Tibial nerve (tissue), 4 donors: ENCODE results near the gene TCF25. TPM values are rescaled to one million over a fixed set of nuclear protein-coding genes. Genes with fewer than 3 reads are reported as not detected.

ENCODE experiments used
- DNase-seq, 2 donors: peaks; one replicate each; pipeline ENCODE4 v3.0.0-alpha.2; 2019; ENCODE audit warnings: low spot score in 2 of 2
- H3K27ac ChIP-seq, 4 donors: fragments of 200-600 bp; sonication (generic) in 3 of 4; one replicate each; pipeline ENCODE4 v1.5.1; 2017 to 2019; ENCODE audit warnings: mild to moderate bottlenecking in 1 of 4
- H3K27me3 ChIP-seq, 2 donors: fragments of 200-600 bp; sonication (generic) in 1 of 2; one replicate each; pipeline versions ENCODE4 v1.5.1 to v1.6.0; 2017 to 2019
- H3K36me3 ChIP-seq, 3 donors: fragments of 200-600 bp; sonication (generic); one replicate each; pipeline ENCODE4 v1.5.1; 2018 to 2019
- H3K4me1 ChIP-seq, 4 donors: fragments of 200-600 bp; sonication (generic) in 3 of 4; one replicate each; pipeline ENCODE4 v1.5.1; 2017 to 2019
- H3K4me3 ChIP-seq, 4 donors: fragments of 200-600 bp; sonication (generic) in 3 of 4; one replicate each; pipeline ENCODE4 v1.5.1; 2017 to 2019; ENCODE audit warnings: mild to moderate bottlenecking in 1 of 4, moderate library complexity in 1 of 4
- H3K9me3 ChIP-seq, 4 donors: fragments of 200-600 bp; sonication (generic) in 3 of 4; one replicate each; pipeline ENCODE4 v1.5.1; 2017 to 2019
- EP300 ChIP-seq, 2 donors: sonication (generic); formaldehyde crosslinking; IDR thresholded peaks; one replicate each; pipeline ENCODE4 v1.6.1; 2017; ENCODE audit warnings: antibody characterized with exemption in 2 of 2, mild to moderate bottlenecking in 1 of 2
- POLR2A ChIP-seq, 2 donors: fragments of 450-650 bp; IDR thresholded peaks; one replicate each; pipeline ENCODE4 v1.6.1; 2017; ENCODE audit warnings: antibody characterized with exemption in 2 of 2, mild to moderate bottlenecking in 2 of 2, moderate library complexity in 2 of 2
- WGBS, 2 donors: methylation state at CpG; one replicate each; pipeline ENCODE4 v1.1.5; 2018; 5-methylcytosine and 5-hydroxymethylcytosine counted together
- total RNA-seq, 4 donors: library from RNA; depleted of rRNA; stranded (reverse); fragments of >200 nt; gene quantifications; one replicate each; pipeline ENCODE4 v1.1.0, GENCODE V29; 2016
- TF ChIP-seq, protein P1 (sequence below), 5 experiments: fragments of 200-600 bp in 3 of 5; fragments of 450-650 bp in 2 of 5; sonication (generic) in 3 of 5; IDR thresholded peaks; one replicate each; pipeline ENCODE4 v1.5.1; 2016 to 2019; ENCODE audit warnings: antibody characterized with exemption in 5 of 5, mild to moderate bottlenecking in 3 of 5, moderate library complexity in 2 of 5

The TCF25 gene
- total RNA-seq, 4 donors from 2014 or later = 181 to 350 (median 290) TPM

GRCh38 chr16:89860747-89861304 is 12.6 kb upstream of the TCF25 start:
- TF ChIP-seq EP300 (IDR thresholded peaks at IDR 0.05) = no peak
- TF ChIP-seq, protein P1, sequence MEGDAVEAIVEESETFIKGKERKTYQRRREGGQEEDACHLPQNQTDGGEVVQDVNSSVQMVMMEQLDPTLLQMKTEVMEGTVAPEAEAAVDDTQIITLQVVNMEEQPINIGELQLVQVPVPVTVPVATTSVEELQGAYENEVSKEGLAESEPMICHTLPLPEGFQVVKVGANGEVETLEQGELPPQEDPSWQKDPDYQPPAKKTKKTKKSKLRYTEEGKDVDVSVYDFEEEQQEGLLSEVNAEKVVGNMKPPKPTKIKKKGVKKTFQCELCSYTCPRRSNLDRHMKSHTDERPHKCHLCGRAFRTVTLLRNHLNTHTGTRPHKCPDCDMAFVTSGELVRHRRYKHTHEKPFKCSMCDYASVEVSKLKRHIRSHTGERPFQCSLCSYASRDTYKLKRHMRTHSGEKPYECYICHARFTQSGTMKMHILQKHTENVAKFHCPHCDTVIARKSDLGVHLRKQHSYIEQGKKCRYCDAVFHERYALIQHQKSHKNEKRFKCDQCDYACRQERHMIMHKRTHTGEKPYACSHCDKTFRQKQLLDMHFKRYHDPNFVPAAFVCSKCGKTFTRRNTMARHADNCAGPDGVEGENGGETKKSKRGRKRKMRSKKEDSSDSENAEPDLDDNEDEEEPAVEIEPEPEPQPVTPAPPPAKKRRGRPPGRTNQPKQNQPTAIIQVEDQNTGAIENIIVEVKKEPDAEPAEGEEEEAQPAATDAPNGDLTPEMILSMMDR (IDR thresholded peaks at IDR 0.05) = peak; percentile 93 to 97 (median 94)
- no peak for TF ChIP-seq POLR2A (IDR thresholded peaks at IDR 0.05)
- H3K27me3 ChIP-seq = no peaks in the 10 kb centered on the region
- H3K36me3 ChIP-seq = no peaks in the 10 kb centered on the region
- peak; percentile 29 to 57 for DNase-seq
- H3K4me3 ChIP-seq = no peak overlapping the region
- no peaks in the 10 kb centered on the region for H3K9me3 ChIP-seq
- 23 to 29% methylated on average over 22 to 28 of the region's 28 CpGs for WGBS, 2 donors
- no peak overlapping the region for H3K27ac ChIP-seq
- peaks cover 0 to 17% (median 11%) of the 10 kb centered on the region in 4 donors for H3K4me1 ChIP-seq

DNA sequence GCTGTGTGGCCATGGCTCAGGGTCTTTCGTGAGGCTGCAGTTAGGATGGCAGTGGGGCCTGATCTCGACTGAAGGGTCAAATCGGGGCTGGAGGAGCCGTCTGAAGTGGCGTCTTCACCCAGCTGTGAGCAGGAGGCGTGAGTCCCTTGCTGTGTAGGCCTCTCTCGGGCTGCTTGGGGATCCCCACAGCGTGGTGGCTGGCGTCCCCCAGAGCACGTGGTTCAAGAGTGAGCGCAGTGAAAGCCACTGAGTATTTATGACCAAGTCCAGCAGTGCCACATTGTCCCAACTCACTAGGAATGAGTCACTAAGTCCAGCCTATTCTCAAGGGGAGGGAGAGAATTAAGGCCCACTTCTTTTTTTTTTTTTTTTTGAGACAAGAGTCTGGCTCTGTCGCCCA is 11.7 kb upstream of the TCF25 start:
- no peaks in the 10 kb centered on the region for H3K9me3 ChIP-seq
- H3K27me3 ChIP-seq = no peaks in the 10 kb centered on the region
- no peak for DNase-seq
- WGBS, 2 donors = 91 to 93% methylated on average over 11 to 12 of the region's 12 CpGs
- H3K36me3 ChIP-seq = no peaks in the 10 kb centered on the region
- H3K27ac ChIP-seq = no peak overlapping the region
- H3K4me3 ChIP-seq = no peak overlapping the region
- peaks cover 0 to 17% (median 11%) of the 10 kb centered on the region in 4 donors for H3K4me1 ChIP-seq
- no peak for TF ChIP-seq POLR2A (IDR thresholded peaks at IDR 0.05)
- TF ChIP-seq, protein P1 (IDR thresholded peaks at IDR 0.05) = no peak
- TF ChIP-seq EP300 (IDR thresholded peaks at IDR 0.05) = no peak

GRCh38 chr16:89862732-89863131 is 10.7 kb upstream of the TCF25 start:
- WGBS, 2 donors = 90 to 99% methylated on average over 6 of the region's 6 CpGs
- TF ChIP-seq, protein P1 (IDR thresholded peaks at IDR 0.05) = no peak
- TF ChIP-seq EP300 (IDR thresholded peaks at IDR 0.05) = no peak
- no peak for TF ChIP-seq POLR2A (IDR thresholded peaks at IDR 0.05)
- Histone ChIP-seq H3K9me3 (peaks cover 0 to 5% (median 0%) of the 10 kb centered on the region in 4 donors), H3K36me3 (peaks cover 0 to under 1% (median 0%) of the 10 kb centered on the region in 3 donors), H3K27me3 (no peaks in the 10 kb centered on the region), H3K4me1 (peaks cover 0 to 17% (median 11%) of the 10 kb centered on the region in 4 donors), H3K4me3 (no peak overlapping the region), H3K27ac (no peak overlapping the region)
- no peak for DNase-seq

- peak overlapping the region in 3 of 4 donors; percentile 3 to 58 (median 53) for H3K27ac ChIP-seq
- H3K27me3 ChIP-seq = no peaks in the 10 kb centered on the region
- peak in 1 of 2 donors; percentile 29 for DNase-seq
- peaks cover 0 to 7% (median 0%) of the 10 kb centered on the region in 3 donors for H3K36me3 ChIP-seq
- H3K9me3 ChIP-seq = peaks cover 0 to 12% (median 0%) of the 10 kb centered on the region in 4 donors
- 41 to 55% methylated on average over 21 of the region's 21 CpGs for WGBS, 2 donors
- no peak for TF ChIP-seq POLR2A (IDR thresholded peaks at IDR 0.05)
- TF ChIP-seq, protein P1 (IDR thresholded peaks at IDR 0.05) = no peak
- TF ChIP-seq EP300 (IDR thresholded peaks at IDR 0.05) = no peak
- peaks cover 0 to 17% (median 11%) of the 10 kb centered on the region in 4 donors for H3K4me1 ChIP-seq
- no peak overlapping the region for H3K4me3 ChIP-seq
These were observed 9.5 kb upstream of the TCF25 start for GRCh38 chr16:89863741-89864526.

DNA sequence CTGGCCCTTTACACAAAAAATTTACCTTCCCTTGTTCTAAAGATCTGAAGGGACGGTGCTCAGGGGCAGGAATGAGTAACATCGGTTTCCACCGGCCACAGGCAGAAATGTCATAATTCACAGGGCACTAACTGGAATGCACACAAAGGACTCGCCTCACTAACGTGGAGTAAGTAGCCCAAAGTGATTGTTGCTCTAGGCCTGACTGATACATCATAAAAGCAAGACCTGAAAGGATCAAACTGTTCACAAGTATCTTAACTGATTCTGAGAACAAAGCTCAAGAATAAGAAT is 8.9 kb upstream of the TCF25 start:
- Histone ChIP-seq H3K4me1 (peaks cover 0 to 17% (median 11%) of the 10 kb centered on the region in 4 donors), H3K4me3 (no peak overlapping the region), H3K27ac (peak overlapping the region in 3 of 4 donors; percentile 3 to 53 (median 30)), H3K27me3 (no peaks in the 10 kb centered on the region), H3K9me3 (peaks cover 0 to 12% (median 0%) of the 10 kb centered on the region in 4 donors), H3K36me3 (peaks cover 0 to 11% (median 0%) of the 10 kb centered on the region in 3 donors)
- 50 to 57% methylated on average over 5 of the region's 5 CpGs for WGBS, 2 donors
- no peak for TF ChIP-seq POLR2A (IDR thresholded peaks at IDR 0.05)
- TF ChIP-seq, protein P1 (IDR thresholded peaks at IDR 0.05) = no peak
- TF ChIP-seq EP300 (IDR thresholded peaks at IDR 0.05) = no peak
- no peak for DNase-seq
